Stomach (tissue), 9 donors: ENCODE results near the gene SRGAP2B. TPM values are rescaled to one million over a fixed set of nuclear protein-coding genes. Genes with fewer than 3 reads are reported as not detected.
"Not testable (repeated sequence)": the region's sequence is repeated elsewhere in the genome, so short reads cannot be mapped to it uniquely, and the experiment has no call there.

Experiments used
- DNase-seq, 2 donors: peaks; one replicate each; pipeline versions ENCODE4 v3.0.0 to v3.0.0-alpha.2; 2013 to 2019
- H3K27ac ChIP-seq, 5 donors: fragments of 200-600 bp in 4 of 5; sonication (generic) in 4 of 5; one replicate each; pipeline ENCODE4 v1.5.1; 2013 to 2019; ENCODE audit warnings: mild to moderate bottlenecking in 1 of 5, moderate library complexity in 1 of 5
- H3K27me3 ChIP-seq, 3 donors: fragments of 200-600 bp; sonication (generic); one replicate each; pipeline ENCODE4 v1.5.1; 2017 to 2019; ENCODE audit warnings: mixed run types in 1 of 3
- H3K36me3 ChIP-seq, 4 donors: fragments of 200-600 bp; sonication (generic); 1 replicate in 3 of 4; 2 replicates in 1 of 4; pipeline ENCODE4 v1.5.1; 2016 to 2019
- H3K4me1 ChIP-seq, 4 donors: fragments of 200-600 bp; sonication (generic); one replicate each; pipeline ENCODE4 v1.5.1; 2016 to 2019
- H3K4me3 ChIP-seq, 4 donors: fragments of 200-600 bp; sonication (generic) in 3 of 4; one replicate each; pipeline ENCODE4 v1.5.1; 2016 to 2019; ENCODE audit warnings: mild to moderate bottlenecking in 1 of 4
- H3K9me3 ChIP-seq, 4 donors: fragments of 200-600 bp; sonication (generic); one replicate each; pipeline ENCODE4 v1.5.1; 2016 to 2019
- WGBS, 5 donors: extraction: QIAGEN DNeasy Blood & Tissue Kit in 3 of 5; methylation state at CpG; one replicate each; pipeline versions ENCODE4 v1.1.5 to v1.1.7; 2013 to 2018; 5-methylcytosine and 5-hydroxymethylcytosine counted together
- intact Hi-C: fragments of 100-400 bp; cut with DNase I; formaldehyde crosslinking; loops from one replicate; pipeline ENCODE4 v1.15.1; 2023; ENCODE audit warnings: low total_unique reads
- polyA plus RNA-seq, 3 donors: library from polyadenylated mRNA; stranded (reverse); fragments of 200-250 nt; gene quantifications; one replicate each; pipeline ENCODE4 v1.2.3, GENCODE V29; 2013
- total RNA-seq, 5 donors: library from RNA; depleted of rRNA; stranded (reverse); fragments of >200 nt; gene quantifications; one replicate each; pipeline versions ENCODE4 v1.1.0 to v1.2.3, GENCODE V29; 2014 to 2016
- donor health status: healthy with polysubstance abuse.
- donor health status: Bipolar disorder and iron deficiency.
- donor health status: healthy.

SRGAP2B gene
- total and polyA plus RNA-seq, 8 donors: 1.6 to 18.7 (median 11.0) TPM

DNA sequence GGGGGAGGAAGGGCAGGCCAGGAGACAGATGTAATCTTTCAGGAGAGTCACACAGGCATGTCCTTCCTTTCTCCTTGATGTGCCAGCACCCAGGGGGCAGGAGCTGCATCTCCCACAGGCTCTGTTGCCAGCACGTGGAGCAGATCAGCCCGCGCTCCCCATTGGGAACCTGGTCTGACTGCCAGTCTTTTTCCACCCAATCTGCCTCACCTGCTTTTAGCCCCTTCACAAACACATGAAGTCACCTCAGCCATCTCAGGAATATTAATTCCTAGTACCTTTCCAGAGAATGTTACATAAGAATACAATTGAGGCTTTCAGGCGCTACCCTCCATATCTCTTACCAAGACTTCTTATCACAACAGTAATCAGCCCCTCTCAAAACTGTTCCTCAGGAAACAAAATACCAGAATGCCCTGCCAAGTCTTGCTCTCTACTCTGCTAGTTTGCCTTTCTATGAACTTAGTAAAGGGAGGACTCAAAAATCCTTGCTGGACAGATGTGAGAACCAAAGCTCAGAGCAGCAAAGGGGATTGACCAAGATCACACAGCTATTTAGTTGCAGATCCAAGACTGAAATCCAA, 94.3 kb downstream of the SRGAP2B start:
- H3K9me3 ChIP-seq, H3K4me1 ChIP-seq, H3K36me3 ChIP-seq, intact Hi-C loops, H3K27me3 ChIP-seq, H3K27ac ChIP-seq, DNase-seq, H3K4me3 ChIP-seq: not testable (repeated sequence)
- WGBS, 5 donors: 50 to 73% (median 72%) methylated on average over 1 to 4 of the region's 4 CpGs; no CpG with 5 or more reads in 2 of the 5 donors

DNA sequence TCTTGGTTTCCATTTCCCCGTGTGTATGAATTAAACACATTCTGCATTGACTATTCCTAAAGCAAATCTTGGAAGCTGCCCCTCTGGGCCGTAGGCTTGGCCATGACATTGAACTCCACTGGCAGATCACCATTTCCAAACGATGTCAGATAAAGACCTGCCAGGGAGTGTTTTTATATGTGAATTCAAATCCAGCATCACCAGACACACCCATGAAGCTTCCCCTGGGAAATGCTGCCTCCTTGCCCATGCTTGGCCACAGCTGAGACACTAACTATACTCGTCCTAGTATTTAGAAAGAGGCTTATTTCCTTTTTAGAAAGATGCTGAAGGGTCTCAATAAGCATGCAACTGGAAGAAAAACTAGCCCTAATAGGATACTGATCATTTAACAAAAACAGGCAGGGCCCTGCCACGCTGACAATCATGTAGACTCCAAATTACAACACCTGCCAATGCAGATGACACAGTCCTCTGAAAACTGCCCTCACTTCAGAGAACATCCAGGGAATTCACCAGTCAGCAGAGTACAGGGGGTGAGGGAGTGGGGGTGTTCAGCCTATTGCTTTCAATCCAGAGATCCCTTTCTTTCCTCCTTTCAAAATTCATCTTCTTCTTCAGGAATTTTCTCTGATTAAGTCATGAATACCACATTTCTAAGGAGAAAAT, 94.9 kb downstream of the SRGAP2B start:
- H3K4me1 ChIP-seq, H3K27me3 ChIP-seq, H3K9me3 ChIP-seq, H3K27ac ChIP-seq, intact Hi-C loops, H3K4me3 ChIP-seq, DNase-seq, H3K36me3 ChIP-seq: not testable (repeated sequence)
- no CpG with 5 or more reads among the region's 5 CpGs for WGBS, 5 donors

DNA sequence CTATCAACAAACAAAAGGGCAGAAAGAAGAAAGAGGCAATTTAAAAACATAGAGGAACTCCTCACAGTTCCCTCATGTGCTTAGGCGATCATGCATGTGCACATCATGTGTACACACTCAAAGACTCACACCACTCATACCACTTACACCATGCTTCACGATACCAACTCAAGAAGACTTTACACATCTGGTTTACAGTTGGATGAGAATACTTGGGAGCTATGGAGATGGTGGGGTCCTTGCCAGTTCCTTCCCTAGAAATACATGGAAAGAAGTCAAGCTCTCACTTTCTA, 96.2 kb downstream of the SRGAP2B start:
- H3K27ac ChIP-seq, H3K4me1 ChIP-seq, intact Hi-C loops, H3K36me3 ChIP-seq, H3K27me3 ChIP-seq, H3K9me3 ChIP-seq, H3K4me3 ChIP-seq, DNase-seq: not testable (repeated sequence)
- 83 to 100% (median 93%) methylated on average over 1 of the region's 2 CpGs; no CpG with 5 or more reads in 1 of the 5 donors for WGBS, 5 donors

DNA sequence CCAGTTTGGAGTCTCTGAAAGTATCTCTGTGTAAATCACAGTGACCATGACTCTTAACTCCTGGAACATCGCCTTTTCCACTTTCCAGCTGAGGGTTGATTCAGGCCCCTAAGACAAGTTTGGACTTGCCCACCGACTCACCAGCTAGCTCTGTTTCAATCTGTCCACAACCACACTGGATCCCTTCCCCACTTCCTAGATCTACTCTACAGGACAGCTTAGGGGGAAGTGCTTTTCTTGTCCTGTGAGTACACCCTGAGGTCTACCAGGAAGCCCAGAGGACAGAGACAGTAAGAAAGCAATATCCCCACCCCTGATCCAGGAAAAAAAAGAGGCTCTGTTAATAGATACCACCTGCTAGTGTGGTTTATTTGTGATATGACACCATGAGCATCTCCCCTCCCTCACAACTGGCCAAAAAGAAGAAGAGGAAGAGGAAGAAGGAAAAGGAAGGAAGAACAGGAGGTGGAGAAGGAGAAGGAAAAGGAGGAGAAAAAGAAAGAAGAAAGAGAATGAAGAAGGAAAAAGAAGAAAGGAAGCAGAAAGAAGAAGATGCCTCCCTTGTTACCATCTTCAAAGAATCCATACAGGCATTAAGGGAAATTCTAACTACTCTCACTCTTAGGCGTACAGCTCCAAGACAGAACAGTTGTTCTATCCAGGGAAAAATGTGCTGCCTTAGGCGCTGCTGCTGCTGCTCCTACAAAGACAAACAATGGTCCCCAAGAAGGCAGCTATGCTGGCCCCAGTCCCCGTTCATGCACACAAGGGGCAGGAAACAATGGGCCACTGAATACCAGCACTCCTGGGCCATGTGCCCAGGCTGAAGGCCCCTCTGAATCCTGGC, 96.8 kb downstream of the SRGAP2B start:
- H3K9me3 ChIP-seq, H3K27ac ChIP-seq, H3K36me3 ChIP-seq, H3K4me1 ChIP-seq, intact Hi-C loops, H3K27me3 ChIP-seq, DNase-seq, H3K4me3 ChIP-seq: not testable (repeated sequence)
- 47 to 77% (median 51%) methylated on average over 3 of the region's 5 CpGs for WGBS, 5 donors

DNA sequence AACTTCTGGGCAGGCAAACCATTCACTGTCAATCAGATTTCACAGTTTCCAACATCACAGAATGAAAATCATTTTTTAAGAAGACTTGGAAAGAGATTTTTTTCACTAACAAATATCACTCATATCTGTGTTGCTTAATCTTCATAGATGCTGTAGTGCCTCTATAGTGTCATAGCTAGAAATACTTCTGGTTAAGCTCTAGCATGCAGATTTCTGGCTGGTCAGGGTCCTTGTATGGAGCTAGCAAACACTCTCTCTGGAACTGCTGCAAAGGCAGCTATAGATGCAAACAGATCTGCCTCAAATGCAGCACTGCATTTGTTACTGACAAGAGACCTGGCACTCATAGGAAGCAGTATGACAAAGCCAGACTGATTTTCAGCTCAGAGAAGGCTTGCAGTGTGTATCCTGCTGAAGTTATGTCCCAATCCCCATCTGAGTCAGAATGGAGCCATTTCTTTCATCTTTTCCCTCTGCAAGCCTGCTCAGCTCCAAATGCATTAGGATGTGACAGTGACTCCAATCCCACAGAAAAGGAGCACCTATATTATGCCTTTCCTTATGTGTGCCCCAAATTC, 99.2 kb downstream of the SRGAP2B start:
- H3K4me3 ChIP-seq, DNase-seq, H3K4me1 ChIP-seq, H3K27ac ChIP-seq, H3K27me3 ChIP-seq, H3K9me3 ChIP-seq, intact Hi-C loops, H3K36me3 ChIP-seq: not testable (repeated sequence)

DNA sequence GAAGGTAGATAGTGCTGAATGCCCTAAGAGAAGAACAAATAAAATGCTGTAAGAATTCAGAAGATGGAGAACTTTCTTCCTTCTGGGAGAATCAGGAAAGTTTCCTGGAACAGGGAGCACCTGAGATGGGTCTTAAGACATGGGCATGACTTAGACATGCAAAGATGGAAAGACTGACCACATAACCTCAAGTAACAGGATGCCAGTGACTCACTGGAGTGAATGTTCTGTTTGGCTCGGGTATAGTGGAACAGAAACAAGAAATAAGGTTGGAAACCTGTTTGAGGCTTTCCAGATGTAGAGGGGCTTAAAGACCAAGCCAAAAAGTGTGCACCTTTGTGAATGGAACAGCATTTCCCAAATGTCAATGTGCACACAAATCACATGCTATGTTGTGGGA, 102.2 kb downstream of the SRGAP2B start:
- H3K4me1 ChIP-seq, H3K9me3 ChIP-seq, H3K27ac ChIP-seq, H3K4me3 ChIP-seq, H3K36me3 ChIP-seq, H3K27me3 ChIP-seq, DNase-seq, intact Hi-C loops: not testable (repeated sequence)
- WGBS, 5 donors: 40 to 89% (median 87%) methylated on average over 1 of the region's 1 CpG; no CpG with 5 or more reads in 1 of the 5 donors

DNA sequence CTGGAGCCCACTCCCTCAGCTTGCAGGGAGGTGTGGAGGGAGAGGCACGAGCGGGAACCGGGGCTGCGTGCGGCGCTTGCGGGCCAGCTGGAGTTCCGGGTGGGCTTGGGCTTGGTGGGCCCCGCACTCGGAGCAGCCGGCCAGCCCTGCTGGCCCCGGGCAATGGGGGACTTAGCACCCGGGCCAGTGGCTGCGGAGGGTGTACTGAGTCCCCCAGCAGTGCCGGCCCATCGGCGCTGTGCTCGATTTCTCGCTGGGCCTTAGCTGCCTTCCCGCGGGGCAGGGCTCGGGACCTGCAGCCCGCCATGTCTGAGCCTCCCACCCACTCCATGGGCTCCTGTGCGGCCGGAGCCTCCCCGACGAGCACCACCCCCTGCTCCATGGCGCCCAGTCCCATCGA, 104.5 kb downstream of the SRGAP2B start:
- DNase-seq, H3K9me3 ChIP-seq, intact Hi-C loops, H3K4me1 ChIP-seq, H3K36me3 ChIP-seq, H3K27ac ChIP-seq, H3K4me3 ChIP-seq, H3K27me3 ChIP-seq: not testable (repeated sequence)
- 99 to 100% (median 100%) methylated on average over 4 to 12 of the region's 29 CpGs; no CpG with 5 or more reads in 2 of the 5 donors for WGBS, 5 donors

DNA sequence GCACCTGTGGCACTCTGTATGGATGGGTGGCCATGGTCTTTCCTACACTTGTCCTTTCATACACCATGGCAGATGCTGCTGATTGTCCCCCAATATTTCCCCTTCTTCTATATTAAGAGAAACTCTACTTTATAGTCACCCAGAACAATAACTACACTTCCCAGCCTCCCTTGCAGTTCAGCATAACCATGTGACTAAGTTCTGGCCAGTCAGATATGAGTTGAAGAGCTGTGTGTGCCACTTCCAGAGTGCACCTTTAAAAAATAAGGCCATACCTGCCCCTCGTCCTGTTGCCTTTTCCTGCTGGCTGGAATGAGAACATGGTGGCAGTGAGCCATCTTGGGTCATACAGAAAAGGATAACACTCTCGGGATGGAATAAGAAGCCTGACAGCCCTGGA, 108.0 kb downstream of the SRGAP2B start:
- H3K4me3 ChIP-seq, H3K4me1 ChIP-seq, DNase-seq, H3K9me3 ChIP-seq, H3K27ac ChIP-seq, intact Hi-C loops, H3K36me3 ChIP-seq, H3K27me3 ChIP-seq: not testable (repeated sequence)
- no CpG with 5 or more reads among the region's 2 CpGs for WGBS, 5 donors

DNA sequence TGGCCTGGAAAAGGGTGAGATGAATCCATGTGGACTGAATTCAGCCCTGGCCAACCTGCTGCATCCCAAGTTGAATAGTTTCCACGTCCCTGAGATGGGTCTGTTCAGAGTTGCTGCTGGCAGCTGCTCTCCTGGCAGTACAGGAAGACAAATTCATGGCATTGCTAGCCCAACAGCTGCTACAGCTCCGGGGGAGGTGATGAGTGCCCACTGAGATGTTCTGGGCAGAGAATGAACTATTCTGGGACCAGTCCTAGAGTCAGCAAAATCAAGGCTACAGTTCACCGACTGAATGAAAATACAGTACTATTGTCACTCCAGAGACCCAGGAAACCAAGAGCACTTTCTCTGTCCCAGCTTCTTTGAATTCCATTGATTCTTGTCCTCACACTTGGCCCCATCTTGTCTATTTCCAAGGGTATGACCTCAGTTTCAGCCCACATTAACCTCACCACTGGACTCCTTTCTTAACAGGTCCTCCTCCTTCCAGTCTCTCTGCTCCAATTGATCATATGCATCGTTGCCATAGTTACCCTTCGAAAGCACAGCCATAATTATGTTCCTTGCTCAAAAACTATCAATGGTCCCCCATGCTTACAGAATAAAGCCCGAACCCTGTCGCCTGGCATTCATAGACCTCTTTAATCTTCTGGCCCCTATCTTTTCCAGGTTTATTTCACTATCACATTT, 108.8 kb downstream of the SRGAP2B start:
- DNase-seq, H3K27ac ChIP-seq, H3K36me3 ChIP-seq, H3K9me3 ChIP-seq, H3K27me3 ChIP-seq, H3K4me1 ChIP-seq, intact Hi-C loops, H3K4me3 ChIP-seq: not testable (repeated sequence)
- WGBS, 5 donors: 85 to 100% (median 90%) methylated on average over 2 of the region's 7 CpGs

DNA sequence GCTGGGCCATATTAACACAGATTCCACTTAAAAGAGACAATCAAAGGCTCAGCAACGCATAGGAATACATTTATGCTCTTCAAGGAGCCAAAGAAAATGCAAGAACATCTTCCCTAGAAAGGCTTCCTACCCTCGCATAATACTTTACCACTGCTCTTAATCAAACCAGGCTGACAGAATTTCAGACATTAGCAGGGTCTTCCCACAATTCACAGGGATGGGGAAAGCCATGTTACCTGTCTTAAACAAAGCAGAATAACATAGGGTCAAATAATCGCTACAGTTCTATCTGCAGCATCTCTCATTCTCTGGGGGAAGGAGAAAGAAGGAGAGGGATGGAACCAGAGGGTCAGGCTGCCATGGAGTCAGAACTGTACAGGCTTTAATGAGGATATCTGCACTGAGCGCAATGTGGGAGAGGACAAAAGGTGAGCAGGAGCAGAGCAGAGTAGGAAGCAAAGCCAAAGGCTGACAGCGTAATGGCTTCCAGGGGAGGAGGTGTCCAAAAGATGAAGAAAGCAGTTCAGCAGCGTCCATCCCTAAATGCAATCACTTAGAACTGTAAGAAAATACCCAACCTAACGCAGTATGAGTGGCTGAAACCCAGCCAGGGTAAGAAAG, 109.5 kb downstream of the SRGAP2B start:
- H3K27me3 ChIP-seq, H3K9me3 ChIP-seq, H3K36me3 ChIP-seq, H3K4me1 ChIP-seq, H3K4me3 ChIP-seq, intact Hi-C loops, H3K27ac ChIP-seq, DNase-seq: not testable (repeated sequence)
- WGBS, 5 donors: 88 to 97% (median 95%) methylated on average over 2 to 4 of the region's 7 CpGs

DNA sequence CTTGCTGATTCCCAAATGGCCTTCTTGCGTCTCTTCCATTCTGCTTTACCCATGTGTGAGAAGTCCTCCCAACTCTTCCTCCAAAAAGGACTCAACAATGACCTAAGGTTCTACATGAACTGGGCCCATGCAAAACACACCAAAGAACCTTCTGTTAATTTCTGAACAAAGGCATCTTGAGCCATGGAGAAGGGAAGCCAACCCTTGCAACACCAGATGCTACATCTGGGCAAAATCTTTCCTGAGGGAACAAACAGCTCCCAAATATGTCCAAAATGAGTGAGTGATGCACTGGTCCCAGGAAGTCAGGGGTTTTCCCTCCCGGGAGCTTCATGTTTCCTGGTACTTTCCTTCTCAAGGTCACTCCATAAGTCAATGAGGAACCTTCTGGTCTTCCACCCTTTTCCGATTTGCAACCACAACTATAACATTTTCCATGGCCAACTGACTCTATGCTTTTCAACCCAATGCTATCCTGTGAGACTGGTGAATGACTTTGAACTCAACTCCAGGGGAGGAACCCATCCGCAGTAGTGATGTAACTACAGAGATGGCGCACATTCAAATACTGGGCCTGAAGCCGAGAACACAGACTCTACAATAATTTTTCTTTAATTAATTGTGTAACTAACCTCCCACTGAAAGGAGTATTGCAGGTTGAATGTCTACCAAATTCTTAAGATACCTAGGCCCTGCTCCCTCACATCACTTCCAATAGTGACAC, 112.2 kb downstream of the SRGAP2B start:
- H3K27me3 ChIP-seq, intact Hi-C loops, H3K4me1 ChIP-seq, H3K4me3 ChIP-seq, H3K36me3 ChIP-seq, H3K9me3 ChIP-seq, H3K27ac ChIP-seq, DNase-seq: not testable (repeated sequence)
- WGBS, 5 donors: 71 to 92% (median 83%) methylated on average over 1 to 2 of the region's 6 CpGs
